A549 (cell line): Measurements from ENCODE around the gene GABRR2. TPM values are rescaled to one million over a fixed set of nuclear protein-coding genes. Genes with fewer than 3 reads are reported as not detected.

Experiments
- ATAC-seq, 2 experiments: fragments of 200-7000 bp in 1 of 2; fragments of >200 bp in 1 of 2; cut with Nextera tagmentation in 1 of 2; cut with Tn5 transposase in 1 of 2; 3 replicates each; pipeline versions ENCODE4 v1.8.0 to v1.9.1; 2018 to 2020; ENCODE audit warnings: mild to moderate bottlenecking in 1 of 2, moderate library complexity in 1 of 2
- CTCF ChIA-PET: fragments of 300-600 bp; sonication (Branson Sonifier 250); formaldehyde crosslinking; extraction: SDS; loops from one replicate; lab custom pipeline; 2021; ENCODE audit warnings: antibody characterized with exemption, inconsistent platforms; lab: Yijun Ruan, JAX
- POLR2A ChIA-PET: fragments of 350-600 bp; formaldehyde crosslinking; extraction: SDS; loops from one replicate; lab custom pipeline; 2021; ENCODE audit warnings: antibody characterized with exemption, inconsistent platforms; lab: Yijun Ruan, JAX
- DNase-seq, 2 experiments: peaks; one replicate each; pipeline versions ENCODE4 v3.0.0 to v3.0.0-alpha.2; 2011 to 2016; ENCODE audit warnings: low read depth in 1 of 2, low spot score in 1 of 2
- FAIRE-seq: peaks from 2 replicates; lab custom pipeline; 2011; peaks lifted over from hg19 to GRCh38; lab: Jason Lieb, UNC
- H3K27ac ChIP-seq, 2 experiments: fragments of >200 bp; sonication (Bioruptor Twin); formaldehyde crosslinking; 3 replicates each; pipeline ENCODE4 v1.5.1; 2016 to 2017
- H3K4me1 ChIP-seq: fragments of >200 bp; sonication (Bioruptor Twin); formaldehyde crosslinking; 3 replicates; pipeline ENCODE4 v1.6.1; 2016
- H3K4me2 ChIP-seq: fragments of >200 bp; sonication (Bioruptor Twin); formaldehyde crosslinking; 3 replicates; pipeline ENCODE4 v1.6.1; 2016
- H3K4me3 ChIP-seq: fragments of >200 bp; sonication (Bioruptor Twin); formaldehyde crosslinking; 3 replicates; pipeline ENCODE4 v1.5.1; 2016
- H3K9me3 ChIP-seq: fragments of >200 bp; sonication (Bioruptor Twin); formaldehyde crosslinking; 3 replicates; pipeline ENCODE4 v1.6.1; 2016
- BHLHE40 ChIP-seq: IDR thresholded peaks from 2 replicates; pipeline ENCODE4 v1.6.1; 2012; ENCODE audit warnings: low read depth, low read length, inconsistent platforms
- CHD2 ChIP-seq: fragments of 150-350 bp; IDR thresholded peaks from 2 replicates; pipeline ENCODE4 v1.6.1; 2014; ENCODE audit warnings: low read length; ENCODE audit not compliant: partially characterized antibody
- CTCF ChIP-seq: fragments of >200 bp; sonication (Bioruptor Twin); formaldehyde crosslinking; IDR thresholded peaks from 3 replicates; pipeline ENCODE4 v1.5.1; 2016
- E2F6 ChIP-seq: IDR thresholded peaks from 2 replicates; pipeline ENCODE4 v1.6.1; 2012; ENCODE audit warnings: low read depth, borderline replicate concordance
- EP300 ChIP-seq, 2 experiments: fragments of >200 bp; sonication (Bioruptor Twin); formaldehyde crosslinking; IDR thresholded peaks; 2 replicates in 1 of 2; 3 replicates in 1 of 2; pipeline ENCODE4 v1.6.1; 2016 to 2017
- ESRRA ChIP-seq: fragments of 150-350 bp; IDR thresholded peaks from 2 replicates; pipeline ENCODE4 v1.6.1; 2014; ENCODE audit warnings: mild to moderate bottlenecking, low read length, borderline replicate concordance
- FOSL2 ChIP-seq, 2 experiments: fragments of 450-650 bp in 1 of 2; fragments of >200 bp in 1 of 2; sonication (Bioruptor Twin) in 1 of 2; formaldehyde crosslinking; IDR thresholded peaks; 2 replicates each; pipeline versions ENCODE4 v1.5.0 to v1.6.1; 2016 to 2020; ENCODE audit warnings: mild to moderate bottlenecking in 1 of 2, moderate library complexity in 1 of 2
- HDAC2 ChIP-seq: fragments of 200-600 bp; sonication (generic); IDR thresholded peaks from 2 replicates; pipeline ENCODE4 v1.6.1; 2016
- HMGXB4 ChIP-seq: fragments of 250-450 bp; sonication (Bioruptor Pico); IDR thresholded peaks from 2 replicates; pipeline ENCODE4 v1.5.0; 2021; ENCODE audit warnings: mild to moderate bottlenecking, moderate library complexity, borderline replicate concordance
- HOXB5 ChIP-seq: fragments of 250-450 bp; sonication (Bioruptor Pico); IDR thresholded peaks from 2 replicates; pipeline ENCODE4 v1.5.0; 2020; ENCODE audit warnings: mild to moderate bottlenecking, moderate library complexity
- KDM1A ChIP-seq: fragments of 200-600 bp; sonication (generic); IDR thresholded peaks from 2 replicates; pipeline ENCODE4 v1.6.1; 2016; ENCODE audit warnings: low read depth, mild to moderate bottlenecking
- KDM5A ChIP-seq: fragments of 200-600 bp; sonication (generic); IDR thresholded peaks from 2 replicates; pipeline ENCODE4 v1.6.1; 2016; ENCODE audit warnings: antibody characterized with exemption, mild to moderate bottlenecking
- MAFK ChIP-seq: fragments of 450-650 bp; IDR thresholded peaks from 2 replicates; pipeline ENCODE4 v1.6.1; 2014; ENCODE audit not compliant: partially characterized antibody
- MAX ChIP-seq: IDR thresholded peaks from 2 replicates; pipeline ENCODE4 v1.6.1; 2012
- MAZ ChIP-seq: fragments of 150-350 bp; IDR thresholded peaks from 2 replicates; pipeline ENCODE4 v1.6.1; 2014; ENCODE audit warnings: antibody characterized with exemption, low read depth, low read length, borderline replicate concordance
- PHF8 ChIP-seq: fragments of 200-600 bp; sonication (generic); IDR thresholded peaks from 2 replicates; pipeline ENCODE4 v1.6.1; 2016; ENCODE audit warnings: low read depth, mild to moderate bottlenecking, antibody characterized with exemption, moderate library complexity, borderline replicate concordance
- POLR2A ChIP-seq: IDR thresholded peaks from 2 replicates; pipeline ENCODE4 v1.6.1; 2012; ENCODE audit warnings: mild to moderate bottlenecking, low read length
- POLR2AphosphoS2 ChIP-seq: conservative IDR thresholded peaks from 2 replicates; pipeline ENCODE4 v1.6.1; 2012; ENCODE audit warnings: low read length, improper control_type of control experiment, inconsistent platforms
- RARB ChIP-seq: fragments of 250-450 bp; sonication (Bioruptor Pico); IDR thresholded peaks from 2 replicates; pipeline ENCODE4 v1.8.0; 2021; ENCODE audit warnings: mild to moderate bottlenecking, moderate library complexity
- RNF2 ChIP-seq: fragments of 200-600 bp; sonication (generic); IDR thresholded peaks from 2 replicates; pipeline ENCODE4 v1.6.1; 2016; ENCODE audit warnings: low read depth, mild to moderate bottlenecking, antibody characterized with exemption, moderate library complexity, borderline replicate concordance
- SMC3 ChIP-seq: fragments of >200 bp; sonication (Bioruptor Twin); formaldehyde crosslinking; IDR thresholded peaks from 3 replicates; pipeline ENCODE4 v1.6.1; 2018; ENCODE audit warnings: inconsistent platforms
- TFCP2L1 ChIP-seq: fragments of 250-450 bp; sonication (Bioruptor Pico); IDR thresholded peaks from 2 replicates; pipeline ENCODE4 v1.5.0; 2021; ENCODE audit warnings: mild to moderate bottlenecking
- USF2 ChIP-seq: fragments of 450-650 bp; IDR thresholded peaks from 2 replicates; pipeline ENCODE4 v1.6.1; 2014; ENCODE audit warnings: antibody characterized with exemption
- ZNF302 ChIP-seq: fragments of 250-450 bp; sonication (Bioruptor Pico); IDR thresholded peaks from 2 replicates; pipeline ENCODE4 v1.9.0; 2021; ENCODE audit warnings: inconsistent platforms, mild to moderate bottlenecking, moderate library complexity
- WGBS: methylation state at CpG from one replicate; pipeline ENCODE4 v1.1.6; 2017; ENCODE audit errors: missing lambda C conversion rate; 5-methylcytosine and 5-hydroxymethylcytosine counted together
- polyA plus RNA-seq, 4 experiments: library from polyadenylated mRNA; depleted of rRNA in 3 of 4; stranded (reverse); fragments of >200 nt; fragmentation: RNase III in 1 of 4; extraction: RNeasy Plus Mini Kit Qiagen cat#74134 plus additional on column Dnase treatment in 1 of 4; gene quantifications; 2 replicates in 3 of 4; 3 replicates in 1 of 4; pipeline ENCODE4 v1.2.3, GENCODE V29; 2011 to 2017

GABRR2 gene
- polyA plus RNA-seq, 2 of the 4 experiments (the other 2 are of a cell fraction), result 0.08 to 0.09 TPM

GRCh38 chr6:89268776-89269175, 46.3 kb downstream of the GABRR2 start:
- Histone ChIP-seq H3K27ac (no peak overlapping the region), H3K4me3 (no peak overlapping the region), H3K9me3 (no peaks in the 10 kb centered on the region), H3K4me2 (no peak overlapping the region), H3K4me1 (no peaks in the 10 kb centered on the region)
- DNase-seq (no peak), ATAC-seq (no peak), FAIRE-seq (no peak)
- ChIA-PET POLR2A (no interaction called here), CTCF (no interaction called here)
- TF ChIP-seq MAFK, result no peak
- TF ChIP-seq FOSL2 (IDR thresholded peaks at IDR 0.05), result no peak
- no peak for TF ChIP-seq FOSL2 (CRISPR knock-in tag; IDR thresholded peaks at IDR 0.05)
- no peak for TF ChIP-seq POLR2AphosphoS2
- no peak for TF ChIP-seq HDAC2
- no peak for TF ChIP-seq HOXB5
- no peak for TF ChIP-seq TFCP2L1 (CRISPR knock-in tag)
- no peak for TF ChIP-seq KDM1A
- 34% methylated on average over 3 of the region's 7 CpGs for WGBS

- Histone ChIP-seq H3K9me3 (no peaks in the 10 kb centered on the region), H3K27ac (no peak overlapping the region), H3K4me3 (no peak overlapping the region), H3K4me2 (no peak overlapping the region), H3K4me1 (no peaks in the 10 kb centered on the region)
- no peak for FAIRE-seq
- WGBS, result 89% methylated on average over 4 of the region's 4 CpGs
- POLR2A ChIA-PET, result no interaction called here
- CTCF ChIA-PET, result no interaction called here
- no peak for TF ChIP-seq SMC3
- TF ChIP-seq POLR2A, result no peak
- no peak for TF ChIP-seq MAZ
- TF ChIP-seq BHLHE40, result no peak
- TF ChIP-seq CTCF, result no peak
- no peak for DNase-seq
- no peak for ATAC-seq
Observed at GRCh38 chr6:89267918-89268317, 47.2 kb downstream of the GABRR2 start.

GRCh38 chr6:89264296-89264695, 50.8 kb downstream of the GABRR2 start:
- Histone ChIP-seq H3K4me2 (no peak overlapping the region), H3K9me3 (no peaks in the 10 kb centered on the region), H3K4me1 (no peaks in the 10 kb centered on the region), H3K27ac (no peak overlapping the region), H3K4me3 (no peak overlapping the region)
- CTCF ChIA-PET, result no interaction called here
- no peak for ATAC-seq
- POLR2A ChIA-PET, result no interaction called here
- TF ChIP-seq USF2 (no peak), HOXB5 (no peak), CHD2 (no peak), RNF2 (no peak), HMGXB4 (CRISPR knock-in tag) (no peak), KDM5A (no peak), MAX (no peak), PHF8 (no peak), E2F6 (no peak), TFCP2L1 (CRISPR knock-in tag) (no peak), ZNF302 (CRISPR knock-in tag) (no peak), ESRRA (no peak), EP300 (IDR thresholded peaks at IDR 0.05) (no peak), RARB (no peak)
- TF ChIP-seq, all 56 proteins: peak for 0
- DNase-seq (no peak), FAIRE-seq (no peak)
- WGBS, result 88% methylated on average over 20 of the region's 20 CpGs
